Fibroblast of villous mesenchyme (primary cell): ENCODE data around the gene KDM4B. TPM values are rescaled to one million over a fixed set of nuclear protein-coding genes. Genes with fewer than 3 reads are reported as not detected.

Experiments used
- DNase-seq: peaks from one replicate; pipeline ENCODE4 v3.0.0-alpha.2; 2010; ENCODE audit warnings: low read depth
- H3K4me3 ChIP-seq: 2 replicates; pipeline ENCODE4 v1.5.1; 2011; ENCODE audit warnings: low read depth, mild to moderate bottlenecking, low read length
- total RNA-seq: library from RNA; depleted of rRNA; stranded (reverse); fragments of >200 nt; gene quantifications from 2 replicates; pipeline ENCODE4 v1.2.3, GENCODE V29; 2012
- TF ChIP-seq, protein P1 (sequence below): IDR thresholded peaks from 2 replicates; pipeline ENCODE4 v1.5.1; 2012; ENCODE audit warnings: low read depth, mild to moderate bottlenecking, low read length; ENCODE audit not compliant: insufficient read depth

The KDM4B gene
- total RNA-seq, 1 donor: 17.7 TPM

DNA sequence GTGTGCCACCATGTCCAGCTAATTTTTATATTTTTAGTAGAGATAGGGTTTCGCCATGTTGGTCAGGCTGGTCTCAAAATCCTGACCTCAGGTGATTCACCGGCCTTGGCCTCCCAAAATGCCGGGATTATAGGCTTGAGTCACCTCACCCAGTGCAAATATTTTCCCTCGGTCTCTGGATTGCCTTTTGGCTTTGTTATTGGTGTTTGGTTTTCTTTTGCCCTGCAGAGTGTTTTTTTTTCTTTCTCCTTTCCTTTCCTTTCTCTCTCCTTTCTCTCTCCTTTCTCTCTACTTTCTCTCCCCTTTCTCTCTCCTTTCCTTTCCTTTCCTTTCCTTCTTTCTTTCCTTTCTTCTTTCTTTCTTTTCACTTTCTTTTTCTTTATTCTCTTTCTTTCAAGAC lies 33.2 kb downstream of the KDM4B start:
- no peak overlapping the region for H3K4me3 ChIP-seq
- TF ChIP-seq, protein P1, sequence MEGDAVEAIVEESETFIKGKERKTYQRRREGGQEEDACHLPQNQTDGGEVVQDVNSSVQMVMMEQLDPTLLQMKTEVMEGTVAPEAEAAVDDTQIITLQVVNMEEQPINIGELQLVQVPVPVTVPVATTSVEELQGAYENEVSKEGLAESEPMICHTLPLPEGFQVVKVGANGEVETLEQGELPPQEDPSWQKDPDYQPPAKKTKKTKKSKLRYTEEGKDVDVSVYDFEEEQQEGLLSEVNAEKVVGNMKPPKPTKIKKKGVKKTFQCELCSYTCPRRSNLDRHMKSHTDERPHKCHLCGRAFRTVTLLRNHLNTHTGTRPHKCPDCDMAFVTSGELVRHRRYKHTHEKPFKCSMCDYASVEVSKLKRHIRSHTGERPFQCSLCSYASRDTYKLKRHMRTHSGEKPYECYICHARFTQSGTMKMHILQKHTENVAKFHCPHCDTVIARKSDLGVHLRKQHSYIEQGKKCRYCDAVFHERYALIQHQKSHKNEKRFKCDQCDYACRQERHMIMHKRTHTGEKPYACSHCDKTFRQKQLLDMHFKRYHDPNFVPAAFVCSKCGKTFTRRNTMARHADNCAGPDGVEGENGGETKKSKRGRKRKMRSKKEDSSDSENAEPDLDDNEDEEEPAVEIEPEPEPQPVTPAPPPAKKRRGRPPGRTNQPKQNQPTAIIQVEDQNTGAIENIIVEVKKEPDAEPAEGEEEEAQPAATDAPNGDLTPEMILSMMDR: no peak
- peak; percentile 48 for DNase-seq

DNA sequence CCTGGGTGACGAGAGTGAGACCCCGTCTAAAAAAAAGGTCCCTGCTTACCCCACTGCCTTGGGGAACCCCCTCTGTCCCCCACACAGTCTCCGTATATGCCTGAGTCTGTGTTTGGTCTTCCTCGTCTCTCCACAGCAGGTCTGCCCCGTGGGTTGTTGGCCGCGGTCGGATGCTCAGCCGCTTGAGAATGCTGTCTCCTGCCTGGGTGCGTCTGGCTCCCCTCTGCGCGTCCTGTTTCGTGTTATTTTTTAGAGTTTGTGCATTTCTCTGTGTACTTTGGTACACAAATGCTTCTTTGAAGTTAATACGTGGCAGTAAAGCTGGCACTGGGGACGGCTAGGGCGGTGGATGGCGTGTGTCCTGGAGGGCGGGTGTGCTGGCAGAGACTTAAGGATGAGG lies 34.9 kb downstream of the KDM4B start:
- no peak for DNase-seq
- TF ChIP-seq, protein P1: no peak
- H3K4me3 ChIP-seq: no peak overlapping the region

DNA sequence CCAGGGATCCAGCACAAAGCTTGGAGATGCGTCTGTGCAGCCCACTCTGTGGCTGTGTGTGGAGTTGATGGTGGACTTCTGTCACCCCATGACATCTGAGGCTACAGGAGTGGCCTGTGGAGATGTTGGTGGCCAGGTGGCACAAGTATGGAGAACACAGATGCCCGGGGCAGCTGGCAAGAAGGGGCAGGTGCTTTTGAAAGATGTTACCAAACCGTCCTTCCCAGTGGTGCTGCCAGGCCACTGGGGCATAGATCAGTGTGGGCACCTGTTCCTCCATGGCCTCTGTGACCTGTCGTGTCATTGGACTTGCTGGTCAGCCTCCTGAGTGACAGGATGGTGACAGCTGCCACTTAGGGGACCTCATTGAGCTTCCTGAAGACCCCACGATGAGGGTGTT lies 36.2 kb downstream of the KDM4B start:
- TF ChIP-seq, protein P1: no peak
- DNase-seq: no peak
- H3K4me3 ChIP-seq: no peak overlapping the region

DNA sequence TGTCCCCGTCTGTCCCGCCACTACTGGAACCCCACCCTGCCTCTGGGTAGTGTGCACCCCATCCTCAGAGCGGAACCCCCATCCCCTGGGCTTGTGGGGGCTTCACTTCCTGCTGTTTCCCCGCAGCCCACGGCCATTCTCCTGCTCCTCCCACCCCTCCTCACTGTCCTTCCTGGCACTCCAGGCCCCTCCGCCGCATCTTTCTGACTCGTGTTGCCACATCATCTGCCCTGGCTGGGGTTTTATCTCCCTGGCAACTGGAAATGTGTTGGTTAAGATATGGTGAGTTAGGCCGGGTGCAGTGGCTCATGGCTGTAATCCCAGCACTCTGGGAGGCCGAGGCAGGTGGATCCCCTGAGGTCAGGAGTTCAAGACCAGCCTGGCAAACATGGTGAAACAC lies 37.3 kb downstream of the KDM4B start:
- DNase-seq: peak; percentile 52

DNA sequence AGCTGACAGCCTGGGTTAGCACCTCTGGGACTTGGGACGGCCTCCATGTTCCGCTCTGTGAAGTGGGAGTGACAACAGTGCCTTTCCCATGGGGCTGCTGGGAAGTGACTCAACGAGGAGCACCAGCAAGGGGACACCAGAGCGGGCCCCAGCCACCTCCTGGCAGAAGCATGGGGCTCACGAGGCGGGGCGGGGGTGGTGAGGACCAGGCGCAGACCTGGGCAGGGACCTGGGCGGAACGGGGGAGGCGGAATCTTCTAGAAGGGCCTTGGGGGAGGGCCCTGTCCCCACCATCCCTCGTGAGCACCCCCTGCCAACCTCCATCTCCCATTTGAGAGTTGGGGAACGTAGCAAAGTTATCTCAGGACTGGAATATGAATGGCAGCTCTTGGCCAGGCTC lies 37.9 kb downstream of the KDM4B start:
- TF ChIP-seq, protein P1: no peak
- no peak for DNase-seq
- no peak overlapping the region for H3K4me3 ChIP-seq

More for the DNA sequence above, 37.3 kb downstream of the KDM4B start:
- TF ChIP-seq, protein P1: no peak
- H3K4me3 ChIP-seq: no peak overlapping the region

DNA sequence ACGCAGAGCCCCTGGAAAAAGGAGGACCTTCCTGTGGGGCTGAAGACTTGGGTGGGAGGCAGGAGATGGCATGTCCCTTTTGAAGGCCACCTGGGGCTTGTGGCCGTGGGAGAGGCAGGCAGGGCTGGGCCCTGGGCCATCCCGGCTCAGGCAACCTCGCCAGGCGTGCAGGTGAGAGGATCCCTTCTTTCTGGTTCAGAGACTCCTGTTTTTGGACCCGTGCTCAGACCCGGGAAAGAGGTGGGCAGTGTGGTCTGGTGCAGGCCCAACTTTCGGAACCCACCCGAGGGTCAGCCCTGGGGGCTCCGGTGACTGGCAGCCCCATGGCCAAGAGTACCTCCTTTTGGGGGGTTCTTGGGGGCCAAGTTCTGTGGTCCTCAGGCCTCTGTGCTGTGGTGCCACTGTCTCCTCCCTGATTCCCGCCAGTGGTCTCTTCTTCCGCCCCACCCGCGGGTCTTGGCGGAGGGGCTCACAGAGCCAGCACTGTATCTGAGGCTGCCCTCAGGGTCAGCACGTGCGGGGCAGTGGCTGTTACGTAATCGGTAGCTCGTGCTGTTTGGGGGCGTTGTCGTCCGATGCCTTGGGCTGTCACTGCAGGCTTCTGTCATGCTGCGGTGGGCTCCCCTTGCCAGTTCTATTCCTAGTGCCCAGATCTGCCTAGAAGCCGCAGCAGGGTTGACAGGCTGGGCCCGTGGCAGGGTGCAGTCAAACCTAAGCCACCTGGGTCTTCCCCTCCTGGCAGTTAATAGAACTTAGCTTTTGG lies 42.7 kb downstream of the KDM4B start:
- TF ChIP-seq, protein P1: no peak
- H3K4me3 ChIP-seq: no peak overlapping the region

More for the DNA sequence above, 42.7 kb downstream of the KDM4B start:
- no peak for DNase-seq
